Central memory CD4-positive, alpha-beta T cell (primary cell): ENCODE measurements around the gene MEX3D.
A peak's percentile ranks its signal among the peaks of the same experiment; 100 is the strongest.

Source experiments
- DNase-seq: peaks from one replicate; pipeline ENCODE4 v3.0.0; 2022

Gene MEX3D

DNA sequence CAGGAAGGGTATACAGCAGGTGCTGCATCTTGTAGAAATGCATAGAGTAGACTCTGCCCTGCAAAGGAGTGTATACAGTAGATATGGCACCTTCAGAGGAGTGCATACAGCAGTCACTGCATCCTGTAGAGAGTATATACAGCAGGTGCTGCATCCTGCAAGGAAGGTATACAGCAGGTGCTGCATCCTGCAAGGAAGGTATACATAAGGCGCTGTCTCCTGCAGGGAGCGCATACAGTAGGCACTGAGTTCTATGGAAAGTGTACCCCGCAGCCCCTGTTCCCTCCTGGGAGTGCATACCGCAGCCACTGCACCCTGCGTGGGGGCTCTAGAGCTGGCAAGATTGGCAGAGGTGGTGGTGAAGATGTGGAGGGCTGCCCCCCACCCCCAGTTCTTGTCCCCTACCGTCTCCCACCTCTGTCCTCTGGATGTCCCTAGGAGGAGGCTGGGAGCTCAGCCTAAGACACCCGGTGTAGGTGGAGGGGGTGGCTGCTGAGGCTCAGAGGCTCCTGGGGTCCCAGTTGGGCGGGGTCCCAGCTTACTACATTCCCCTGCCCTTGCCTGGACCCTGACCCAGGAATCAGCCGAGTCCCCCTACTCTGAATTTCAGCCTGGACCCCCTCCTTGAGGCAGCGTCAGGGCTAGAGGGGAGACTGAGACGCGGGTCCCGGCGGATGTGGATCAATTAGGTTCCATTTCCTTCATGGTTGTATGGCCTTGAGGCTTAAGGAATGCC lies 53.0 kb downstream of the MEX3D start:
- DNase-seq = no peak

- no peak for DNase-seq
Measured at GRCh38 chr19:1514295-1514661, 53.8 kb downstream of the MEX3D start.

DNA sequence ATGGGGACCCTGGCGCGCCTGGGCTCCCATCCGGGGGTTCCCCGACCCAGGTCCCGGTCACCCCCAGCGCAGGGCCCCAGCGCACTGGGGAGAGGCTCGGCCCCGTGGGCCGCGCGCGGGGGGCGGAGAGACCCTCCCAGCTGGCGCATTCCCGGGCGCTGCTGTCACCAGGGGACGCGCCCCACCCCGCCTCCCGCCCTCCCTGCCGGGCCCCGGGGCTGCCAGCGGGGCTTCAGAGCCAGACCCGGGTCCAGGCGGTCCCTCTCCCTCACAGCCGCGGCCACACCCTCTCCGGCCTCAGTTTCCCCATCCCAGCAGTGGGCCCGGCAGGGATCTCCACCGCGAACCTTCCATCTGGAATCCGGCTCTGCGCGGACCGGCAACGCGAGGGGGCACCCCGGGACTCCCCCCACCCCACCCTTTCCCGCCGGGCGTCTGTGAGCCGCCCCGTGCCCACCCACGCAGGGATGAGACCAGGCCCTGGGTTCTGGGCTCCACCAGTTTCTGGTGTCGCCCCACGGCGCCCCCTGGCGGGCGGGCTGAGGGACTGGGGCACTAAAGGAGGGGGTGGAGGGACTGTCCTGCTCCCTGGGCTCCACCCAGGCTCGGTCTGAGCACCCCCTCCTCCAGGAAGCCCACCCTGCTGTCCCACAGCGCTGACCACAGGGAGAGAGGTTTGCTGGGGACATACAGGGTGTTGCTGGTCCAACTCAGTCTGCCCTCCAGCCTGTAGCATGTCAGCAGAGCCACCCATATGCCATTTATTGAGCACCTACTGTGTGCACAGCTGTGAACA lies 54.4 kb downstream of the MEX3D start:
- DNase-seq = peak; percentile 64

GRCh38 chr19:1512671-1513498 lies 55.2 kb downstream of the MEX3D start, which contains the start of gene ADAMTSL5:
Gene ADAMTSL5, minus strand, starts transcription at chr19:1513019. Its CDS starts 2,076 bp downstream, at chr19:1510943.
- peak; percentile 59 for DNase-seq

GRCh38 chr19:1511318-1512317 lies 56.5 kb downstream of the MEX3D start:
- no peak for DNase-seq

GRCh38 chr19:1510807-1511206 lies 57.3 kb downstream of the MEX3D start:
- DNase-seq = no peak

DNA sequence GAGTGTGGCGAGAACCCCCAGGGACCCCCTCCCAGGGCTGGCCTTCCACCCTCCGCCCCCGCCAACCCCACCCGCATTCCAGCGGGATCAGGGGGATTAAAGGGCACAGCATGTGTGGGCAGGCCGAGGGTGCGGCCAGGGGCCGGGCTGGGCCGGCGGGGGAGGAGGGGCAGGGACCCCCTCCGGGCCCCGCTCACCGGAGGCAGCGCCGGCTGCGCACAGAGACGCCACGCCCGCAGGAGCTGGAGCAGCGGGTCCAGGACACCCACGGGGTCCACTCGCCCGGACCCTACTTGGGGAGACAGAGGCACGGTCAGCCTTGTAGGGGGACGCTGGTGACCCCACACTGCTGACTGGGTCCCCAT lies 57.7 kb downstream of the MEX3D start:
- no peak for DNase-seq

DNA sequence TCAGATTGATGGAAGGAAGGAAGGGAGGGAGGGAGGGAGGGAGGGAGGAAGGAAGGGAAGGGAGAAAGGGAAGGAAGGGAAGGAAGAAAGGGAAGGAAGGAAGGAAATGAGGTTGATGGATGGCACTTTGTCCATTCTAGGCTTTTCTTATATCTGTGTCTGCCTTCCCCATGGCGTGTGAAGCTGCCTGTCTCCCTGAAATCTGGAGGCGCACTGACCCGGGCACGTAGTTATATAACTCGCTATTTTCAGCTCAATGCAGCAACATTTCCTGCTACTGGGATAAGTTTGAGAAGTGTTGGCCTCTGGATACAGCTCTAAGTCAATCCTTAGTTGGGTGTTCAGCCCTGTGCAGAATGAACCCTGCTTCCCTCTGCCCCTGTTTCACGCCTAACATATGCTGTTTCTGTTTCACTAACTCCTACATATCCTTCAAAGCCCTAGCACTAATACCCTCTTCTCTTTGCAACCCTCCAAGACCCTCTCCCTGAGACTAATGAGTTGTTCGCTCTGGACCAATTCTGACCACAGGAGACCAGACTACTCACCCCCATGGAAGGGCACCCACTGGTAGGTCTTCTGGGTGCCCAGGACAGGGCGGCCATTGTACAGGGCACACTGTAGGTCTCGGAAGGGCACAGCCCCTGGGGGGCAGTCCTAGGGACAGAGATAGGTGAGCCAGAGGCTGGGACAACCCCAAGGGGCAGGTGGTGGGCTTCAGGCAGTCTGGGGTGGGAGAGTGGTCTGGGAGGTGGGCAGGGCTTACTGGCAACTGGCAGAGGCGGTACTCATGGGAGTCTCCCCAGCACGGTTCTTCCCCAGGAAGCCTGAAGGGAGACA lies 58.3 kb downstream of the MEX3D start:
- DNase-seq = no peak

DNA sequence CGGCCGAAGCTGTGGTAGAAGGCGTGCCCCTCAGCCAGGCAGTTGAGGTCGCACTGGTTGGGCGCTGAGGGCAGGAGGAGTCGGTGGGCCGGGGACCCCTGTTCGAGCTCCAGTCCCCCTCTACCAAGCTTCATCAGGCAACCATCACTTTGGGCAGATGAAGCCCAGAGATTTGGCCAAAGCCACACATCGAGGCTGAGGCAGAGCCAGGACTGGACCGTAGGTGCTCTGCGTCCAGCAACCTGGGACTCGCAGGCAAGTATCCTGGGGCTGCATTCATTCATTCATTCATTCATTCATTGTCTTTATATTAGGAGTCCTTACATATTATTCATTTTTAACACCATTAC lies 59.6 kb downstream of the MEX3D start:
- no peak for DNase-seq

GRCh38 chr19:1507763-1508506 lies 60.2 kb downstream of the MEX3D start:
- DNase-seq = peak; percentile 91

GRCh38 chr19:1507192-1507660 lies 60.9 kb downstream of the MEX3D start:
- no peak for DNase-seq

DNA sequence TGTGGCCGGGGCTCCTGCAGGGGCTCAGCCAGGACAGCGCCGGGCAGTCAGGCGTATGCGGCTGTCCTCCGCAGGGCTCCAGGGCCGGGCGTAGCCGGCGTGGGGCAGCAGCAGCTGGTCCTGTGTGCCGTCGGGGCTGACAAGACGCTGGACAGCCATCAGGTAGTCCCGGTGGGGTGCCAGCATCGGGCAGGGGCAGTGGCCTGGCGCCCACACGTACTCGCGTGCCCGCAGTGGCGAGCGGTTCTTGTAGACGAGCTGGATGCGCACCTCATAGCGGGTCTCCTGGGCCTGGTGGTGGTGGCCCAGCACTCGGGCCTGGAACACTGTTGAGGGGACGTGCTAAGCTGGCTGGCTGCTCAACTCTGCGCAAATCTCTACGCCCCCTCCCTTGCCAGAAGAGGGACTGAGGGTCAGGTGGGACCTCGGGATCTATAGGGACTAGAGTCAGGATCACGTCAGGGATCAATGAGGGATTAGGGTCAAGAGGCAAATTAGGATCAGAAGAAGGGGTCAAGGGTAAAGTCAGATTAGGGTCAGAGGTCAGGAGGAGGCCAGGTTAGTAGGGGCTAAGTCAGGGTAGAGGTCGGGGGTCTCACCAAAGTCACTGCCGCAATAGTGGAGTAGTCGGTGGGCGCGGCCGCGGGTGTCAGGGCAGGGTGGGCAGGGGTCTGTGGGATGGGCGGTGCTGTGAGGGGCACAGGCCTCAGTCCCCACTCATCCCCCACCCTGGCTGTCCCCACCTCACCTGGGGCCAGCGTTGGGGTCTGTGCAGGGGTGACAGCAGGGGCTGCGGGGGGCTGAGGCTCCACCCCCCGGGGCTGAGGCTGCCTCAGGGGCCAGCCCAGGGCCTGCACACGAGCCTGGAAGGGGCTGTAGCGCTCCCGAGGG lies 61.9 kb downstream of the MEX3D start:
- no peak for DNase-seq

DNA sequence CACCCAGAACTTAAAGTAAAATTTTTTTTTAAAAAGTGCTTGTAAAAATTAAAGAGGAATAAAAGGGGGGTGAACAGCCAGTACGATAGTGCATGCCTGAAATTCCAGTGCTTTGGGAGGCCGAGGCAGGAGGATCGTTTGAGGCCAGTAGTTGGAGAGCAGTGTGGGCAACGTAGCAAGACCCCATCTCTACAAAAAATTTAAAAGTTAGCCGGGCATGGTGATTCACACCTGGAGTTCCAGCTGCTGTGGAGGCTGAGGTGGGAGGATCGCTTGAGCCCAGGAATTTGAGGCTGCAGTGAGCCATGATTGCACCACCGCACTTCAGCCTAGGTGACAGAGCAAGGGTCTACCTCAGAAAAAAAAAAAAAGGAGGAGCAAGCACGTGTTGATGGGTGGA lies 63.1 kb downstream of the MEX3D start:
- no peak for DNase-seq
